Measurements from ENCODE around the gene CCDC170.

CCDC170 gene

DNA sequence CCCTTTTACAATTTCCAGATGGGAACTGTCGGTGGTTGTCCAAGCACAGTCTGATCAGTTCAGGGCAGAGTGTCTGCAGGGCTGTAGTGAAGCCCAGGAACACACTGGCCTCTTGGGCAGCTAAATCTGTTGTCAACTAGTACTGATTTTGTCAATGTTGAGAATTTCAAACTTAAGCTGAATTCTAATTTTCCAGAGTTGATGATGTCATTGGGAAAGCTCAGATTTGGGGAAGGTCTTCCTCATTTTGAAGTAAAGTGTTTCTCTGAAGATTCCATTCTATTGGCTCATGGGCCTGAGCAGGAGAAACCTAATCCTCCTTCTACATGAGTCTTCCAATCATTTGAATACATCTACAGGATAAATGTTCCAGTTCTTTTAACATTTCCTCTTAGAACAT lies 72.1 kb downstream of the CCDC170 start:
- no peak overlapping the region for H3K27ac ChIP-seq (replicated peaks)
- no peak for DNase-seq (ENCODE audit: low read depth in 1 of 2, low spot score in 1 of 2)
- no peaks in the 10 kb centered on the region for H3K27me3 ChIP-seq (ENCODE audit: insufficient read depth, poor library complexity, severe bottlenecking)
- H3K4me3 ChIP-seq (replicated peaks; ENCODE audit: insufficient read depth, low read length): no peak overlapping the region
- TF ChIP-seq SPI1 (IDR thresholded peaks at IDR 0.05; ENCODE audit: borderline replicate concordance, low read depth): no peak
- no peak for TF ChIP-seq POLR2AphosphoS5 (IDR thresholded peaks at IDR 0.05; ENCODE audit: low read depth)
- no peak for TF ChIP-seq REST (IDR thresholded peaks at IDR 0.05; ENCODE audit: insufficient replicate concordance, low read depth)
- no peak for TF ChIP-seq GABPA (IDR thresholded peaks at IDR 0.05; ENCODE audit: low read depth)
- TF ChIP-seq, protein P1, sequence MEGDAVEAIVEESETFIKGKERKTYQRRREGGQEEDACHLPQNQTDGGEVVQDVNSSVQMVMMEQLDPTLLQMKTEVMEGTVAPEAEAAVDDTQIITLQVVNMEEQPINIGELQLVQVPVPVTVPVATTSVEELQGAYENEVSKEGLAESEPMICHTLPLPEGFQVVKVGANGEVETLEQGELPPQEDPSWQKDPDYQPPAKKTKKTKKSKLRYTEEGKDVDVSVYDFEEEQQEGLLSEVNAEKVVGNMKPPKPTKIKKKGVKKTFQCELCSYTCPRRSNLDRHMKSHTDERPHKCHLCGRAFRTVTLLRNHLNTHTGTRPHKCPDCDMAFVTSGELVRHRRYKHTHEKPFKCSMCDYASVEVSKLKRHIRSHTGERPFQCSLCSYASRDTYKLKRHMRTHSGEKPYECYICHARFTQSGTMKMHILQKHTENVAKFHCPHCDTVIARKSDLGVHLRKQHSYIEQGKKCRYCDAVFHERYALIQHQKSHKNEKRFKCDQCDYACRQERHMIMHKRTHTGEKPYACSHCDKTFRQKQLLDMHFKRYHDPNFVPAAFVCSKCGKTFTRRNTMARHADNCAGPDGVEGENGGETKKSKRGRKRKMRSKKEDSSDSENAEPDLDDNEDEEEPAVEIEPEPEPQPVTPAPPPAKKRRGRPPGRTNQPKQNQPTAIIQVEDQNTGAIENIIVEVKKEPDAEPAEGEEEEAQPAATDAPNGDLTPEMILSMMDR (IDR thresholded peaks at IDR 0.05; ENCODE audit: insufficient read depth, low read length): no peak

GRCh38 chr6:151566557-151566956 lies 72.7 kb downstream of the CCDC170 start:
- DNase-seq (ENCODE audit: low read depth in 1 of 2, low spot score in 1 of 2): no peak
- no peak overlapping the region for H3K4me3 ChIP-seq (replicated peaks; ENCODE audit: insufficient read depth, low read length)
- no peak overlapping the region for H3K27ac ChIP-seq (replicated peaks)
- no peaks in the 10 kb centered on the region for H3K27me3 ChIP-seq (ENCODE audit: insufficient read depth, poor library complexity, severe bottlenecking)
- TF ChIP-seq GABPA (IDR thresholded peaks at IDR 0.05; ENCODE audit: low read depth) (no peak), POLR2AphosphoS5 (IDR thresholded peaks at IDR 0.05; ENCODE audit: low read depth) (no peak), REST (IDR thresholded peaks at IDR 0.05; ENCODE audit: insufficient replicate concordance, low read depth) (no peak), SPI1 (IDR thresholded peaks at IDR 0.05; ENCODE audit: borderline replicate concordance, low read depth) (no peak)
- TF ChIP-seq, protein P1 (IDR thresholded peaks at IDR 0.05; ENCODE audit: insufficient read depth, low read length): no peak

DNA sequence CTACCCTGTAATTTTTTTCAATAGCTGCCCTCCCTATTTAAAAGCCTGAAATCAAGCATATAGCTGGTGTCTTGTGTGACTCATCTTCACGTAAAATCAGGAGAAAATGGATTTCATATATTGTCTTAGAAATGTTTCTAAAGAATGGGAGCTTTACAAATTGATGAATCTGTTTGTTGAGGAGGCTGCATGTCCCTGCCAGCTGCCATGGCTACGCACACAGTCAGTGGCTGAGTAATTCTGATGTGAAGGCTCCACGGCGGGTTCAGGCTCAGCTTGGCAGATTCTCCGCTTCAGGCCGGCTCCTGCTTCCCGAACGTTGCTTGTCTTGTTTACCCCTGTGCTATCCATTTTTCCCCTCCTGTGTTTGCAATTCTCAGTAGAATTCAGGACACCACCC lies 82.8 kb downstream of the CCDC170 start:
- Histone ChIP-seq H3K27me3 (ENCODE audit: insufficient read depth, poor library complexity, severe bottlenecking) (no peaks in the 10 kb centered on the region), H3K4me3 (replicated peaks; ENCODE audit: insufficient read depth, low read length) (no peak overlapping the region), H3K27ac (replicated peaks) (no peak overlapping the region)
- DNase-seq (ENCODE audit: low read depth in 1 of 2, low spot score in 1 of 2): no peak
- TF ChIP-seq REST (IDR thresholded peaks at IDR 0.05; ENCODE audit: insufficient replicate concordance, low read depth) (no peak), POLR2AphosphoS5 (IDR thresholded peaks at IDR 0.05; ENCODE audit: low read depth) (no peak), SPI1 (IDR thresholded peaks at IDR 0.05; ENCODE audit: borderline replicate concordance, low read depth) (no peak), GABPA (IDR thresholded peaks at IDR 0.05; ENCODE audit: low read depth) (no peak)
- TF ChIP-seq, protein P1 (IDR thresholded peaks at IDR 0.05; ENCODE audit: insufficient read depth, low read length): no peak

All from HL-60 (cell line).